Panc1 (cell line): ENCODE results near the gene GTPBP8. TPM values are rescaled to one million over a fixed set of nuclear protein-coding genes. Genes with fewer than 3 reads are reported as not detected.

Experiments used
- ATAC-seq: fragments of 200-7000 bp; cut with Tn5 transposase; 2 replicates; pipeline ENCODE4 v1.9.1; 2020; ENCODE audit warnings: mild to moderate bottlenecking, moderate library complexity
- BruUV-seq: library from RNA; stranded (reverse); fragments of 400-500 nt; replicated peaks from 2 replicates; lab custom pipeline; 2021; lab: Mats Ljungman, UMichigan
- CTCF ChIA-PET: fragments of 300-600 bp; sonication (Branson Sonifier 250); formaldehyde crosslinking; loops from one replicate; lab custom pipeline; 2022; ENCODE audit warnings: antibody characterized with exemption; lab: Charles Lee
- POLR2A ChIA-PET: fragments of 300-600 bp; sonication (Branson Sonifier 250); formaldehyde crosslinking; loops from one replicate; lab custom pipeline; 2022; ENCODE audit warnings: antibody characterized with exemption; lab: Charles Lee
- DNase-seq: peaks from one replicate; pipeline ENCODE4 v3.0.0-alpha.2; 2010; ENCODE audit warnings: low read depth, low spot score
- H3K27ac ChIP-seq: 2 replicates; pipeline ENCODE4 v1.5.1; 2011; ENCODE audit warnings: mild to moderate bottlenecking, low read length, inconsistent platforms
- H3K27me3 ChIP-seq: fragments of 200-500 bp; sonication (Bioruptor generic); 2 replicates; pipeline ENCODE4 v1.6.0; 2014; ENCODE audit warnings: low read length, inconsistent platforms; ENCODE audit not compliant: control insufficient read depth, insufficient read depth
- H3K36me3 ChIP-seq: fragments of 200-500 bp; sonication (Bioruptor generic); 2 replicates; pipeline ENCODE4 v1.5.1; 2014; ENCODE audit warnings: inconsistent platforms, mild to moderate bottlenecking, low read length, moderate library complexity; ENCODE audit not compliant: control insufficient read depth, insufficient read depth
- H3K4me1 ChIP-seq: 2 replicates; pipeline ENCODE4 v1.5.1; 2011; ENCODE audit warnings: inconsistent platforms, mild to moderate bottlenecking, low read length, moderate library complexity; ENCODE audit not compliant: control insufficient read depth, insufficient read depth
- H3K4me3 ChIP-seq, 2 experiments: 2 replicates each; pipeline ENCODE4 v1.5.1; 2011 to 2012; ENCODE audit warnings: low read depth in 2 of 2, low read length in 2 of 2, mild to moderate bottlenecking in 2 of 2, inconsistent platforms in 1 of 2, moderate library complexity in 1 of 2
- H3K9me3 ChIP-seq: fragments of 200-500 bp; sonication (Bioruptor generic); 2 replicates; pipeline ENCODE4 v1.5.1; 2014; ENCODE audit warnings: low read depth, mild to moderate bottlenecking, inconsistent platforms, low read length, moderate library complexity; ENCODE audit not compliant: control insufficient read depth, insufficient read depth
- CTCF ChIP-seq: fragments of 450-650 bp; IDR thresholded peaks from 2 replicates; pipeline ENCODE4 v1.5.1; 2017; ENCODE audit warnings: mild to moderate bottlenecking
- POLR2AphosphoS5 ChIP-seq: IDR thresholded peaks from 2 replicates; pipeline ENCODE4 v1.6.1; 2012; ENCODE audit warnings: mild to moderate bottlenecking, low read depth, low read length, moderate library complexity
- REST ChIP-seq, 2 experiments: IDR thresholded peaks; 2 replicates each; pipeline ENCODE4 v1.6.1; 2011 to 2012; ENCODE audit warnings: low read depth in 2 of 2, control low read depth in 1 of 2, low read length in 1 of 2, mild to moderate bottlenecking in 1 of 2, moderate library complexity in 1 of 2; ENCODE audit not compliant: insufficient read depth in 1 of 2
- SIN3A ChIP-seq: IDR thresholded peaks from 2 replicates; pipeline ENCODE4 v1.6.1; 2012; ENCODE audit warnings: low read depth, mild to moderate bottlenecking, low read length, moderate library complexity, borderline replicate concordance; ENCODE audit not compliant: insufficient read depth
- TCF7L2 ChIP-seq: IDR thresholded peaks from 2 replicates; pipeline ENCODE4 v1.6.1; 2011; ENCODE audit warnings: mild to moderate bottlenecking, low read depth, low read length, inconsistent platforms
- in situ Hi-C: cut with HindIII; loops from 2 replicates; pipeline ENCODE4 v1.10.0; 2016; ENCODE audit warnings: low sequenced_read_pairs, low pct_unique_long_range_greater_than_20kb
- intact Hi-C: fragments of 100-400 bp; cut with micrococcal nuclease; formaldehyde crosslinking; loops from one replicate; pipeline ENCODE4 v1.10.0; 2022; ENCODE audit not compliant: unreplicated experiment
- total RNA-seq: library from RNA; stranded (reverse); gene quantifications from one replicate; pipeline ENCODE4 v1.2.1, GENCODE V29; 2021; ENCODE audit not compliant: unreplicated experiment

Gene GTPBP8
- total RNA-seq, 1 experiment from 2014 or later: 16.3 TPM

- Histone ChIP-seq H3K36me3 (peaks cover 27% of the 10 kb centered on the region), H3K4me3 (no peak overlapping the region), H3K9me3 (no peaks in the 10 kb centered on the region), H3K27ac (no peak overlapping the region), H3K27me3 (no peaks in the 10 kb centered on the region), H3K4me1 (no peaks in the 10 kb centered on the region)
- CTCF ChIA-PET: no interaction called here
- no peak for ATAC-seq
- intact Hi-C loops: no loop called here
- TF ChIP-seq CTCF (no peak), REST (IDR thresholded peaks at IDR 0.05; ENCODE audit: insufficient read depth in 1 of 2, low read depth in 2 of 2, low read length in 1 of 2) (no peak), TCF7L2 (no peak), SIN3A (no peak), POLR2AphosphoS5 (no peak)
- BruUV-seq: no TSS peak
- no peak for DNase-seq
- POLR2A ChIA-PET: no interaction called here
- in situ Hi-C loops: no loop called here
Observed at GRCh38 chr3:113000691-113001090, 9.9 kb downstream of the GTPBP8 start.

GRCh38 chr3:113002037-113002436 lies 11.3 kb downstream of the GTPBP8 start:
- ChIA-PET POLR2A (no interaction called here), CTCF (no interaction called here)
- intact Hi-C loops (no loop called here), in situ Hi-C loops (no loop called here)
- BruUV-seq: no TSS peak
- DNase-seq: no peak
- Histone ChIP-seq H3K36me3 (peaks cover 39% of the 10 kb centered on the region), H3K27ac (no peak overlapping the region), H3K4me3 (no peak overlapping the region), H3K27me3 (no peaks in the 10 kb centered on the region), H3K4me1 (no peaks in the 10 kb centered on the region), H3K9me3 (no peaks in the 10 kb centered on the region)
- ATAC-seq: no peak
- no peak for TF ChIP-seq CTCF
- no peak for TF ChIP-seq REST (IDR thresholded peaks at IDR 0.05; ENCODE audit: insufficient read depth in 1 of 2, low read depth in 2 of 2, low read length in 1 of 2)
- no peak for TF ChIP-seq SIN3A
- no peak for TF ChIP-seq POLR2AphosphoS5
- no peak for TF ChIP-seq TCF7L2
